HG03135 (cell line): ENCODE measurements around the gene CDKN1A.
"Not testable (repeated sequence)": the region's sequence is repeated elsewhere in the genome, so short reads cannot be mapped to it uniquely, and the experiment has no call there.

Experiments used
- ATAC-seq: cut with Tn5 transposase; IDR thresholded peaks from one replicate; pipeline ENCODE4 v1.9.1; 2021; ENCODE audit warnings: mild to moderate bottlenecking, moderate library complexity; ENCODE audit not compliant: unreplicated experiment

CDKN1A gene

DNA sequence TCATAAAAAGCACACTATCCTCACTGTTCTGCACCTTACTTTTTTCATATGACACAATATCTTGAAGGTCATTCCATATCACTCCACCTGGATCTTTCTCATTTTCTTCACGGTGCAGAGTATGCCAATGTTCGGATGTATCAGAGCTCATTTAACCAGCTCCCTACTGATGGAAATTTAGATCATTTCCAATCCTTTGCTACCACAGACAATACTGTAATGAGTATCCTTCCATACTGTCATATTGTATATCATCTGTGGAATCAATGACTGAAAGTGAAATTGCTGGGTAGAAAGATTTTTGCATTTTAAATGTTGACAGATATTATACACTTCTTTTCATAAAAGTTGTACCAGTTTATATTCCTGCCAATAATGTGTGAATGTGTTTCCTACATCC, 16.9 kb downstream of the CDKN1A start:
- ATAC-seq: no peak

DNA sequence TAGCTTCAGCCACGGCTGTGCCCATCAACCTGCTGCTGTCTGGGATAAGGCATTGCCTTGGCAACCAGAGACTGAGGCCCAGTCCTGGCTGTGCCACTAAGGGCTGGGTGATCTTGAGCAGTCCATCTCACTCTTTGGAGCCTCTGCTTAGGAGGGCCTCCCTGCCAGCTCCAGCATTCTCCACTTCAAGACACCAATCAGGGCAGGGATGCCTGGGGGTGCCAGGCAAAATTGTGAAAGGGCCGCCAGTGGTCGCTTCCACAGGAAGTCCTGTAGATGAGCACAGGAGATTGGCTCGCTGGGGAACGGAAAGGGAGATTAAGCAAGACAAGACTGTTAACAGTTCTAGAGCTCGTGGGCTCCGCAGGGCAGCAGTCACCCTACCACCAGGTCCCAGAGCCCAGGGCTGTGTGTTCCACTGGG, 19.0 kb downstream of the CDKN1A start, which contains the start of gene RAB44:
RAB44 (plus strand) TSS at position 346 of the 423 bp plus-strand sequence. CDS start 6,410 bp downstream, outside the sequence.
- no peak for ATAC-seq

DNA sequence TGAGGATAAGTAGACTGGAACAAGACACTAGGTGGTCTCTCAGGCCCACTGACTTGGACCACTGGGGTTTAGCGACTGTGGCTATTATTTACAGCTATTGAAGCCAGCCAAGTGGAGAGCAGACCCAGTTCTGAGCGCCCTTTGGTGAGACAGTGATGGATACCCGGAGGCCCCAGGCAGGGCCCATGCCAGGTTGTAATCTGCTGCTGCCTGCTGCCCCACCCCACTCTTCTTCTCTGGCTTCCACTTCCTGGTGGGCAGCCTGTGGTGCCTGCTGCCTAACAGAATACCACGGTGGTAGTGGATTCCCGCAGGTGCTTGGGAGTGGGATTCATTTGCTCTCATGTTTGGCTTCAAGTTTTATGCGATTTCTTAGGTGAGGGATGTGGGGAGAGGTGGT, 19.7 kb downstream of the CDKN1A start:
- no peak for ATAC-seq

DNA sequence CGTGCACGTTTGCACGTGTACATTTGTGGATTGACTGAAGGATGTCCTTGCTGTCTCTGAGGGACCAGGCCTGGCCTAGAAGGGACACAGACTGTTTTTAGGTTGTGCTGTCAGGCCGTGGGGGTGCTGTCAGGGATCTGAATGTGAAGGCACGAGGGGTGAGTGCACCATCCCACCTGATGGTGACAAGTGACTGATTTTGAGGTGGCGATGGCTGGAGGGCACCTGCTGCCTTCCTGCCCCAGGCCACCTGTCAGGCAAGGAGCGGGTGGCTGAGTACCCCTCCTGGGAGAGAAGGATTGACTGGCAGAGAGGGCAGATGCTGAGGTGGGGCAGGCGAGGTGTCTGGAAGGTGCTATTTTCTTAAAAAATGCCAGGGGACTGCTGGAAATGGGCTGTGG, 20.4 kb downstream of the CDKN1A start:
- ATAC-seq: no peak

DNA sequence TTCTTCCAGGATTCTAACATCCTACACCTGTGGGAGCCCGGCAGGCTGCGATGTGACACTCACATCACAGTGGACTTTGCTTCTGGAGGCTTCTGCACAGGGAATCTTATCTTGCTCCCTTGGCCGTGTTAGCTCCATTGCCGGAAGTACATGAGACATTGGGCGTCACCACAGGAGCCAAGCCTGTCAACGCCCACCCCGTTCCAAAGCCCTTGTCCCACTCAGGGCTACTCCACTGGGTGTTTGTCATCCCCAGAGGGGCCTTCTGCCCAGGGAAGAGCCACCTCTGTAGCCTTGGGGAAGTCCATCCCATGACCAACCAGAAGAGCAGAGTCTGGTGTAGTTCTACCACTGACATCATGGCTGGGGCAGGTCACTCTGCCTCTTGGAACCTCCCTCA, 20.8 kb downstream of the CDKN1A start:
- ATAC-seq: no peak

DNA sequence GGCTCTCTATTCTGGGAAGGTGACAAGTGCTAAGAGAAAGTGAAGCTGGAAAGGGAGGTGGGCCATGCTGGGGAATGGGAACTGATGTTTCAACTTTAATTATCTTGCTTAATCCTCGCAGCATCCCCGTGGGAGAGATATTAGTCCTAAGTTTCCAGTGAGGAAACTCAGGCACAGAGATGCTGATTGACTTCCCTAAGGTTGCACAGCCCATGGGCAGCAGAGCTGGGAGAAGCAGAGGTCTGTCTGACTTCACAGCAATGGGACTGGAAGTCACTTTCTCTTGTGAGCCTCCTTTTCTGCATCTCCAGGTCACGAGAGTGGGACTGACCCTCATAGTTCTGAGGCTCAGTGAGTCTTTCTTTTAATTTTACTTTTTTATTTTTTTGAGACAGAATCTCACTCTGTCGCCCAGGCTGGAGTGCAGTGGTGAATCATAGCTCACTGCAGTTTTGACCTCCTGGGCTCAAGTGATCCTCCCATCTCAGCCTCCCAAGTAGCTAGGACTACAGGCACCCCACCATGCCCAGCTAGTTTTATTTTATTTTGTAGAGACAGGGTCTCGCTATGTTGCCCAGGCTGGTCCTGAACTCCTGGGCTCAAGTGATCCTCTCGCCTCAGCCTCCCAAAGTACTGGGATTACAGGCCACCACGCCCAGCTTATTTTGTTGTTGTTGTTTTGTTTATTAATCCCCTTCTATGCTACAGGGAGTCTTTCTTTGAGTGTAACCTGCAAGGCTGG, 21.7 kb downstream of the CDKN1A start:
- no peak for ATAC-seq

DNA sequence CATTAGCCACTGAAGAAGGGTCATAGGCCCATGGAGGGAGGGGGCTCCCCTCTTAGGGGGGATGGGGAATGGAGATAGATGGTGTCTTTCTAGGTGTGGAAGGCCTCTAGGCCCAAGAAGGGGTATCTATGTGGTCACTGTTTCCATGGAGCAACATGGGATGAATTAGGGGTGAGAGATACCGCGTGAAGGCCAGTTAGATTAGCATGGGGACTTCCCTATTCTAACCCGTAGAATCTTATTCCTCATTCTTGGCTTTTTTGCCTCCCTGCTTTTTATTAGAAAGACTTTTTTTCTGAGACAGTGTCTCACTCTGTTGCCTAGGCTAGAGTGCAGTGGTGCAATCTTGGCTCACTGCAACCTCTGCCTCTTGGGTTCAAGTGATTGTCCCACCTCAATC, 22.3 kb downstream of the CDKN1A start:
- ATAC-seq: no peak

DNA sequence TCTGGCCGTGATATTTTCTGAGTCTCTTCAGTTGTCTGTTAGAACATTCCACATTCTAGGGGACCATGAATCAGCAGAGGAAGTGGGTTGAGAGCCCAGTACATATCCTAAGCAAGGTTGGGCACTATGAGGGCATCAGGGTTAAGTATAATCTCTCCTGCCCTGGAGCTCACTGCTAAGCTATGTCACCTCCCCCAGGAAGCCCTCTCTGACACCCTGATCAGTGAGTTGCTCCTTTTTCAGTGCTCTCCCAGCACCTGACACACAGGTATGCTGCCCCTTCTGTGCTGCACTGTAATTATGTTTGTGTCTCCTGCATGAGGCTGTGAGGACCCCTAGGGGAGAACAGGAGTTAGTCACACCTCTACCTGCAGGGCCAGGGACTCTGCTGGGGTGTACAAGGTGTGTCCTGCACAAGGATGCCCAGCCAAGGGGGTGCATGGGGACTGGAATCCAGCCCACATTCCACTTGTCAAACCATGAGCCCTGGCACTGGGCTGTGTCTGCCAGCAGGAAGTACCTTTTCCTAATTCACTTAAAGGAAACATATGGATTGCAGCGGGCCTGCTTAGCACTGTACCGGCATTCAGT, 23.0 kb downstream of the CDKN1A start:
- no peak for ATAC-seq

DNA sequence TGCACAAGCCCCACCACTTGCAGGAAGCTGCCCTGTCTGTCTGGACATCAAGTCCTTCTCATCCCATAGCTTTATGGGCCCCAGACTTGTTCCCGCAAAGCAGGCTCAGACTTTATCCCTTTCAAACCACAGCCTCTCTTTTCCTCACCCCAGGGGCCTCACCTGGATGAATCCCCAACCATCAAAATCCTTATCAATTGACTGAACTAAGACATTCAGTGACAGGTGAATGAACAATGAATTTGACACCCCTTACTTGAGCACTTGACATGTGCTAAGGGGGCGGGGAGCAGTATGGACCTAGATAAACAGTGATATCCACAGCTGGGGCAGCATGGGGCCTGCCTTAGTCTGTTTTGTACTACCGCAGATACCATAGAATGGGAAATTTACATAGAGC, 24.1 kb downstream of the CDKN1A start:
- ATAC-seq: no peak

DNA sequence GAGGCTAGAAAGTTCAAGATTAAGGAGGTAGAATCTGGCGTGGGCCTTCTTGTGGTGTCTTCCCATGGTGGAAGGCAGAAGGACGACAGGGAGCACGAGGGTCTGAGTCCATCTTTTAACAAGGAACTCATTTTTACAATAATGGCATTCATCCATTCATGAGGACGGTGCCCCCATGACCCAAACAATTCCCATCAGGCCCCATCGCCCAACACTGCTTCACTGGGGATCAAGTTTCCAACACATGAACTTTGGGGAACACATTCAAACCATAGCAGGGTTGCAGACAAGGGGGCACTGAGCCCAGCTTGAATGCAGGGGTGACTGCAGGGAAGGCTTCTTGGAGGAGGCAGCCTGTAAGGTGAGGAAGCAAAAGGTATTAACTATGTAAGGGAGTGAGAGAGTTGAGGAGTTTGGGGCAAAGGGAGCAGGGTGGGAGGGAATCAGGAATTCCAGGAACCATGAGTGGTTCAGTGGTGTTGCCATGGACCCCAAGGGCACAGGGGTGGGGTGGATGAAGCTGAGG, 24.6 kb downstream of the CDKN1A start:
- no peak for ATAC-seq

DNA sequence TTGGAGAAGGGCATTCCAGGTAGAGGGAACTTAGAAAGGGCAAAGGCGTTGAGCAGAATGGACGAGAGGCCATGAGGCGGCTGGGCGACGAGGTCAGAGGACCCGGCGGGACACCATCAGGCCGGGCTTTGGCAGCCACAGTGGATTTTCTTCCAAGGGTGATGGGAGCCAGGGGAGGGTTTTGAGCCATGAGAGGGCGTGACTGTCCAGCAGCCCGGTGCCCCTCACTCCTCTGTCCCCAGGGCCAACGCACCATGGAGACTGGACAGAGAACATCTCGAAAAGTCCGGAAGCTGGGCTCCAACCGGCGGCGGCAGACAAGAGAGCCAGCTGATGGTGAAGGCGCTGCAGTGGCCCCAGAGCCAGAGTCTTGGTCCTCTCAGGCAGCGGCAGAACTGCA, 25.5 kb downstream of the CDKN1A start:
- ATAC-seq: no peak

DNA sequence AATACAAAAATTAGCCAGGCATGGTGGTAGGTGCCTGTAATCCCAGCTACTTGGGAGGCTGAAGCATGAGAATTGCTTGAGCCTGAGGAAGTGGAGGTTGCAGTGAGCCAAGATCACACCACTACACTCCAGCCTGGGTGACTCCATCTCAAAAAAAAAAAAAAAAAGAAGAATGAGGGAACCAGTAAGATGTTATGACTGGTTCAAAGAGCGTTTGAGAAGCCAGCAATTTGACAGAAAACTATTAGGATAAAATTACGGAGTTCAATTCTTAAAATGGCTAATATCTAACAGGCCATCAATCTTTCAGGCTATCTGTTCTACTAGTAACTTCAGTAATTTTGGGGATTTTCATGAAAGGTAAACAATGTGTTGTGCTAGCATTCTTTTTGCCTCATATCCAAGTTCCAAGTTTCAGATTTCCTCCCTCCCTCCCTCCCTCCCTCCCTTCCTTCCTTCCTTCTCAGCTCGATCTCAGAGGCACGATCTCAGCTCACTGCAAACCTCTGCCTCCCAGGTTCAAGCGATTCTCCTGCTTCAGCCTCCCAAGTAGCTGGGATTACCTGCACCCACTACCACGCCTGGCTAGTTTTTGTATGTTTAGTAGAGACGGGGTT, 26.6 kb downstream of the CDKN1A start:
- not testable (repeated sequence) for ATAC-seq

DNA sequence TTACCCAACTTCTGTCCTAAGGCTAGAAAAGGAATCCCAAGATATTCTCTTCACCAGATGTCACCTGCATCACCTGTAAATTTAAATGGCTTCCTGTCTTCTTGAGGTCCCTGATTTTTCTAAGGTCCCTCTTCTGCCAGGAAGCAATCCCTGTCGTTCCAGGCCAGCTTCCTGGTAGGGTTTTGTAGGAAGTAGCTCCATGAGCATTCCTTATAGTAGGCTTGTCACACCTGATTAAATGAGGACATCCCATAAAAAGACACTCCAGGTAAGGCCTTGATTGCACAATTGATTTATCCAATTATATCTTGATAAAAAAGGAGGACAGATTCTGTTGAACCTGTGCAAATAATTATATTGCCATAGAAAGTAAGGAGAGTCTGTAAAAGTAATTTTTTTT, 27.8 kb downstream of the CDKN1A start:
- no peak for ATAC-seq

DNA sequence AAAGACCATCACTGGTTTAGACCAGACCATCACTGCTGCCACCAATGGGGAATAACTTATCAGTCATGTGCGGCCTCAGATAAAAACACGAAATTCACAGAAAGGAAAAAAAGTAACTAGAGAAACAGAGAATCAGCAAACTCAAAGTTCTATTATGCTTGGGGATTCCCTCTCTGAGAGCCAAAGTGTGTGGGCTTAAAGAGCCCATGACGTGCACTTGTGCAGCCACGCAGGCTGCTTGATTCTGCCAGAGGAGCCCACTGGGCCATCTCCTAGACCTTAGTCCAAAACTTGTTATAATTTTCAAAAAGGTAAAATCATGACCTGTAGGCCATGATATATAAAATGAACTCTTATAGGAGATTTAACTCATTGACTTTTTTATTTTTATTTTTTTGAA, 34.3 kb downstream of the CDKN1A start:
- ATAC-seq: no peak

DNA sequence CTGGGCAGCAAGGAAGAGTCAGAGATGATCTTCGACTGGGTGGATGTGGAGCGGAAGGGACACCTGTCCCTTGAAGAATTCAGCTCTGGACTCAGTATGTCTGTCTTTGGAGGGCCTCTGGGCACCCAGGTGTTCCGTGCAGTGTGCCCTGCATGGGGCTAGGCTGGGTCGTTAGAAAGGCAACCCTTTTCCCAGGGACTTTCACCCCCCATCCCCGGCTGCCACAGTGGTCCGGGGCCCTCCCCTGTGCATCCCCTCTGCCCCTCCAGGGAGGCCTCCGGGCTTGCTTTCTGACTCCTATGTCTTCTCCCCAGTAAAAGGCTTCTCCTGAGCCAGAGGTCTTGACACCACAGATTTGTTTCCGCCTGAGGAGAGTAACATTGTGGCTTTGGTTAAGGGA, 35.3 kb downstream of the CDKN1A start:
- ATAC-seq: no peak

DNA sequence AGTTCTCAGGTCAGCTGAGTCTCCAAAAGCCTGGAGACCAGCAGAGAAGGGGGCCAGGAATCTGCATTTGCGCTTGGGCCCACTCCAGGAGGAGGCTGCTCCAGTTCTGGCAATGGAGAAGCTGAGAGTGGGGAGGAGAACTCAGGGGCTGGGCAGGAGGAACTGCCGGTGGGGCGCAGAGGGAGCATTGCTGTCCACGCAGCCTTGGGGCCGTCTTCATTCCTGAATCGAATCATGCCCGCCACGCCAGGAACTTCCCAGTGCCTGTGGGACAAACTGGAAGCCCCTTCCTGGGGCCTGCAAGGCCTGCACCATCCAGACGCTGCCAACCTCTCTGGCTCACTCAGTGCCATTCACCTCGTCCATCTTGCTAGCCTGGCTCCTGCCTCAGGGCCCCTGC, 36.0 kb downstream of the CDKN1A start:
- ATAC-seq: no peak

DNA sequence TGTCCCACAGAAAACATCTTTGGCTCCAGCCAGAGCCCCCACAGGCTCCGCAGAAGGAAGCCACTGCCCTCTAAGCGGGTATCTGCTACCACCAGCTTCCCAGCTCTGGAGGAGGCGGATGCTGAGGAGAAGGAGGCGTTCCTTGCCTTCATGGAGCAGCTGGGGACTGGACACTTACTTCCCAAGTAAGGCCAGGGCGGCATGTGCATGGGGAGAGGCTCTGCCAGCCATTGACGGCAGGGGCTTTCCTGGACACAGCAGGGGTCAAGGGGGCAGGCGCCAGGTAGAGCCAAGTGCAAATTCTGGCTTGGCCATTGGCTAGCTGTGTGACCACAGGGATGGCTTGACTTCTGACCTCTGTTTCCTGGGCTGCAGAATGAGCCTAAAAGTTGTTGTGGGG, 37.0 kb downstream of the CDKN1A start:
- ATAC-seq: no peak

DNA sequence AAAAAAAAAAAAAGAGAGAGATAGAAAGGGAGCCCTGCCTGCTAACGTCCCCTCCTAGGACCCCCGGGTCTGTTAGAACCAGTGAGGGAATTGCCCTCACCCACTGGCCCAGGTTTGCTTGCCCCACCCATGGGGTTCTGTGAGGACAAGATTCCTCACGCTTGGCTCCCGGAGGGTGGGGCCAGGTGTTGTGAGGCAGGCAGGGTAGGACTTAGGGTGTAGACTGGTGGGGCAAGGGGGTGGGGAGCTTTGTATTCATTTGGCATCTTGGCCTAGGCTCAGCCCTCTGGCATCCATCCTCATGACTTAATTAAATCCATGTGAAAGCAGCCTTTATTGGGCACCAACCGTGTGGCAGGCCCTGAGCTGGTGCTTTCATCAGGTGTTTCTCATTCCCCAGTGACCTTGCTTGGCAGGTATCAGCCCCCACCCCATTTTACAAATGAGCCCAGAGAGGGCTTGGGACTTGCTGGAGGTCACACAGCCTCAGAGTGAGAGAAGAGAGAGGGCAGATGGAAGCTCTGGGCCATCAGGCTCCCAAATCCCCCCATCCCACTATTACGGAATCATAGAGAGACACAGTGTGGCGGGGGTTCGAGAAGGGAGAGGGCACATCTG, 38.1 kb downstream of the CDKN1A start:
- ATAC-seq: no peak

DNA sequence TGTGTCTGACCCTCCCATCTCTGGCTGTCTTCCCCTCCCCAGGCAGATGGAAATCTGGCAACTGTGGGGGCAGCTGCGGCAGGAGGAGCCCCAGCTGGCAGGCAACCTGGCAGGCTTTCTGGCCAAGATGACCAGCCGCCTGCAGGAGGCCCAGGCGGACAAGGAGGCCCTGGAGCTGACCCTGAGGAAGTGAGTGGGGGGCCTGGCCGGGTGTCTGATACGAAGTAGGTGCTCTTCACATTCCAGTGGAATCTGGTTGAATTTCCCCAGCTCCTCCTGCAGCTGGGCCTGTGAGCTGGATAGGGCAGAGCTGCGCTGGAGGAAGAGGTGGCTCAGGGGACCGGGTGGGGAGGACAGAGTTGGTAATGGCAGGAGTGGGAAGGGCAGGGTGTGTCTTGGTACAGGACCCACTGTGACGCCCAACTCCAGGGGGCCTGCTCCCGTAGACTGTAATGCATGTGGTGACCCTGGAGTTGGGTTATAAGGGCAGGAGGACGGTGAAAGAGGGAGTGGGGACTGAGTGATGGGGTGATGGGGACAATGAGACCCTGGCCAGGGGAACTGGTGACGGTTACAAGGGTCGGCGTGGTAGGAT, 38.8 kb downstream of the CDKN1A start:
- ATAC-seq: no peak

DNA sequence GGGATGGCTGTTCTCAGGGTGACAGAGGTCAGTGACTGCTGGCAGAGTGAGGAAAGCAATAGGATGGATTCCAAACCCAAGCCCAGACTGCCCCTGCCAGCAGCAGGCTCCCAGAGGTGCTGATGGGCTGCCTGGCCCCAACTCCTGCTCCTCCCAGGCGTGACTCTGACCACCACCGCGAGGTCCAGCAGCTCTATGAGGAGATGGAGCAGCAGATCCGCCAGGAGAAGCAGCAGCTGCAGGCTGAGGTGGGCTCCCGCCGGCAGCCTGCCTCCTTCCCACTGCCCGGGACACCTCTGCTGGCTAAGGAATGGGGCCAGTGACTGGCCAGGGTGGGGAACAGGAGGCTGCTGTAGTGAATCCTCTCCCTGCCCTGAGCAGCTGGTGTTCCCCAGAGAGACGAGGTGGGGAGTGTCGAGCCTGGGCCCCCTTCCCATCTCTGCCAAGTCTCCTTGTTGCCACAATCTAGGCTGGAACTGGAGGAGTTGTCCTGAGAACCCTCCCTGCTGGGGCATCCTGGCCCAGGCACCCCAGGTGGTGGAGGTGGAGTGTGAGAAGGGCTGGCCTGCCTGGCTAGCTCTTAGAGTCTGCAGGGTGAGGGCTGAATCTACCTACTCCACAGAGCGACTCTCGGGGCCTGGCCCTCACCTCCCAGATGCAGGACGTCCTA, 39.5 kb downstream of the CDKN1A start:
- no peak for ATAC-seq

DNA sequence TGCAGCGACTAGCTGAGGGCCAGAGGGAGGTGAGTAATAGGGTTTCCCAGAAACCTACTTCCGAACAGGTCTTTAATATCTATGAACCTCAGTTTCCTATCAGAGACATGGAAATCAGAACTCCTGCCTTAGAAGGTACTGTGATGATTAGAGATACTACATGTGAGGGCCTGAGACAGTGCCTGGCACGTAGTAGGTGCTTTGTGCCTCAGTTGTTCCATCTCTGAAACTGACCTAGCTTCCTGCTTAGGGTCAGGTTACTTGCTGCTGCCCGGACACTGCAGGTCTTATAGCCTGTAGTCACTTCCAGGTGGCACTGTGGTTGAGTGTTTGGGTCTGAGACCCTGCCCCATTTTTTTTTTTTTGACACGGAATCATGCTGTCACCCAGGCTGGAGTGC, 40.0 kb downstream of the CDKN1A start:
- ATAC-seq: no peak
